Ovary (tissue), 9 donors: ENCODE data around the gene ASH1L. TPM values are rescaled to one million over a fixed set of nuclear protein-coding genes. Genes with fewer than 3 reads are reported as not detected.

Experiments used
- DNase-seq, 5 donors: peaks; one replicate each; pipeline ENCODE4 v3.0.0-alpha.2; 2019 to 2020
- H3K27ac ChIP-seq, 2 donors: fragments of 200-600 bp; one replicate each; pipeline versions ENCODE4 v1.5.1 to v1.8.0; 2019 to 2022
- H3K27me3 ChIP-seq: fragments of 200-600 bp; one replicate; pipeline ENCODE4 v1.8.0; 2022
- H3K36me3 ChIP-seq: fragments of 200-600 bp; sonication (generic); one replicate; pipeline ENCODE4 v1.5.1; 2019
- H3K4me1 ChIP-seq: one replicate; pipeline ENCODE4 v1.8.1; 2013; ENCODE audit warnings: mild to moderate bottlenecking, moderate library complexity; ENCODE audit not compliant: insufficient read depth
- H3K4me3 ChIP-seq: fragments of 200-600 bp; sonication (generic); one replicate; pipeline ENCODE4 v1.5.1; 2017
- H3K9me3 ChIP-seq, 2 donors: fragments of 200-600 bp in 1 of 2; sonication (generic) in 1 of 2; one replicate each; pipeline versions ENCODE4 v1.5.1 to v1.8.1; 2013 to 2019; ENCODE audit warnings: mild to moderate bottlenecking in 1 of 2, moderate library complexity in 1 of 2
- EP300 ChIP-seq: sonication (generic); formaldehyde crosslinking; IDR thresholded peaks from one replicate; pipeline ENCODE4 v1.6.1; 2017; ENCODE audit warnings: antibody characterized with exemption
- POLR2A ChIP-seq: fragments of 450-650 bp; IDR thresholded peaks from one replicate; pipeline ENCODE4 v1.6.1; 2017; ENCODE audit warnings: antibody characterized with exemption, mild to moderate bottlenecking, moderate library complexity
- WGBS, 3 donors: extraction: QIAGEN DNeasy Blood & Tissue Kit in 1 of 3; methylation state at CpG; one replicate each; pipeline versions ENCODE4 v1.1.5 to v1.1.7; 2013 to 2017; 5-methylcytosine and 5-hydroxymethylcytosine counted together
- intact Hi-C, 4 donors: fragments of 100-400 bp; cut with DNase I; formaldehyde crosslinking; loops; one replicate each; pipeline versions ENCODE4 v1.11.0 to v1.15.1; 2022 to 2023
- polyA plus RNA-seq, 2 donors: library from polyadenylated mRNA; stranded (reverse); fragments of 200-250 nt in 1 of 2; fragments of 350-450 nt in 1 of 2; fragmentation: Illumina TruSeq in 1 of 2; extraction: RNeasy Lipid Tissue Mini Kit (QIAGEN cat#74804) in 1 of 2; gene quantifications; one replicate each; pipeline ENCODE4 v1.2.3, GENCODE V29; 2013 to 2014
- total RNA-seq, 7 donors: library from RNA; depleted of rRNA in 2 of 7; stranded (reverse); fragments of >200 nt in 2 of 7; fragmentation: NEBNext Ultra II Directional in 3 of 7; extraction: Animal tissue kit (Norgen Biotek cat#: 25700) in 3 of 7; gene quantifications; one replicate each; pipeline versions ENCODE4 v1.1.0 to v1.2.4, GENCODE V29; 2016 to 2023
- TF ChIP-seq, protein P1 (sequence below), 3 donors: fragments of 450-650 bp in 2 of 3; fragments of 200-600 bp in 1 of 3; IDR thresholded peaks; one replicate each; pipeline versions ENCODE4 v1.5.1 to v1.8.0; 2016 to 2022; ENCODE audit warnings: antibody characterized with exemption in 3 of 3, mild to moderate bottlenecking in 1 of 3
- donor health status: DM: no; HTN: no; CAD: no; lungs with moderate emphysema.
- donor health status: DM: no; HTN: no; CAD: no.
- donor health status: Bipolar disorder and iron deficiency.
- donor health status: DM: yes; HTN: yes; CAD: no.
- donor health status: DM: no; HTN: no; CAD: no.
- donor health status: DM: yes; HTN: yes; CAD: no.

ASH1L gene
- total and polyA plus RNA-seq, 9 donors: 16.2 to 98.4 (median 63.8) TPM

DNA sequence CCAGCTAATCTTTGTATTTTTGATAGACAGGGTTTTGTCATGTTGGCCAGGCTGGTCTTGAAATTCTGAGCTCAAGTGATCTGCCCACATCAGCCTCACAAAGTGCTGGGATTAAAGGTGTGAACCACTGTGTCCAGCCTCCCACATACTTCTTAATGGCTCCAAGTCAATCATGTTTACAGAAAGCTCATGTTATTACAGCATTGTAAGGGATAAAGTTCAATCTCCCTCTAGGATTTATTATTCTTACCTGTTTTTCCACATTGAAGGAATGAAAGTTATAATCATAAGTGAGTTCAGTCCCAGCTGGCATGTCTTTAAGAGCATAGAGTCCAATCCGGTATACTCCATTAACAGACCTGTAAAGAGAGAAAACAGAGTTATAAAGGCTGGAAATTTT is 202.6 kb downstream of the ASH1L start:
- H3K4me3 ChIP-seq: no peak overlapping the region
- 93 to 97% (median 96%) methylated on average over 1 of the region's 1 CpG for WGBS, 3 donors
- no peak for DNase-seq
- H3K36me3 ChIP-seq: no peaks in the 10 kb centered on the region
- no peaks in the 10 kb centered on the region for H3K9me3 ChIP-seq
- no peaks in the 10 kb centered on the region for H3K27me3 ChIP-seq
- no peak overlapping the region for H3K27ac ChIP-seq
- TF ChIP-seq POLR2A (no peak), EP300 (no peak)
- TF ChIP-seq, protein P1, sequence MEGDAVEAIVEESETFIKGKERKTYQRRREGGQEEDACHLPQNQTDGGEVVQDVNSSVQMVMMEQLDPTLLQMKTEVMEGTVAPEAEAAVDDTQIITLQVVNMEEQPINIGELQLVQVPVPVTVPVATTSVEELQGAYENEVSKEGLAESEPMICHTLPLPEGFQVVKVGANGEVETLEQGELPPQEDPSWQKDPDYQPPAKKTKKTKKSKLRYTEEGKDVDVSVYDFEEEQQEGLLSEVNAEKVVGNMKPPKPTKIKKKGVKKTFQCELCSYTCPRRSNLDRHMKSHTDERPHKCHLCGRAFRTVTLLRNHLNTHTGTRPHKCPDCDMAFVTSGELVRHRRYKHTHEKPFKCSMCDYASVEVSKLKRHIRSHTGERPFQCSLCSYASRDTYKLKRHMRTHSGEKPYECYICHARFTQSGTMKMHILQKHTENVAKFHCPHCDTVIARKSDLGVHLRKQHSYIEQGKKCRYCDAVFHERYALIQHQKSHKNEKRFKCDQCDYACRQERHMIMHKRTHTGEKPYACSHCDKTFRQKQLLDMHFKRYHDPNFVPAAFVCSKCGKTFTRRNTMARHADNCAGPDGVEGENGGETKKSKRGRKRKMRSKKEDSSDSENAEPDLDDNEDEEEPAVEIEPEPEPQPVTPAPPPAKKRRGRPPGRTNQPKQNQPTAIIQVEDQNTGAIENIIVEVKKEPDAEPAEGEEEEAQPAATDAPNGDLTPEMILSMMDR (IDR thresholded peaks at IDR 0.05): no peak
- H3K4me1 ChIP-seq: no peaks in the 10 kb centered on the region
- intact Hi-C loops: no loop called here

- no peak for DNase-seq
- 83 to 85% (median 85%) methylated on average over 6 of the region's 6 CpGs for WGBS, 3 donors
- Histone ChIP-seq H3K27ac (no peak overlapping the region), H3K4me1 (no peaks in the 10 kb centered on the region), H3K27me3 (no peaks in the 10 kb centered on the region), H3K36me3 (no peaks in the 10 kb centered on the region), H3K9me3 (no peaks in the 10 kb centered on the region), H3K4me3 (no peak overlapping the region)
- intact Hi-C loops: no loop called here
- TF ChIP-seq, protein P1 (IDR thresholded peaks at IDR 0.05): no peak
- TF ChIP-seq EP300: no peak
- TF ChIP-seq POLR2A: no peak
These were observed 210.0 kb downstream of the ASH1L start for GRCh38 chr1:155352631-155353030.

DNA sequence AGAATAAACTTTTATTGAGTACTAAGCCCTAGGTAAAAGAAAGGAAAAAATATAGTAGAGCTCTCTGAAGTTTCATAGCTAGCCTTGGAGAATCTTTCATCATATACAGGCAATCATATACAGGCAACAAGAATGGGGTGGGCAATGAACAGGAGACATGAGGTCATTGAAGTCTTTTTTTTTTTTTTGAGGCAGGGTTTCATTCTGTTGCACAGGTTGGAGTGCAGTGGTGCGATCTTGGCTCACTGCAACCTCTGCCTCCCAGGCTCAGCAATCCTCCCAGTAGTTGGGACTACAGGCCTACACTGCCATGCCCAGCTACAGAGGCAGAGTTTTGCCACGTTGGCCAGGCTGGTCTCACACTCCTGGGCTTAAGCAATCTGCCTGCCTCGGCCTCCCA is 219.8 kb downstream of the ASH1L start:
- Histone ChIP-seq H3K27ac (no peak overlapping the region), H3K27me3 (no peaks in the 10 kb centered on the region), H3K4me1 (no peaks in the 10 kb centered on the region), H3K9me3 (no peaks in the 10 kb centered on the region), H3K36me3 (no peaks in the 10 kb centered on the region), H3K4me3 (no peak overlapping the region)
- intact Hi-C loops: no loop called here
- DNase-seq: no peak
- TF ChIP-seq, protein P1 (IDR thresholded peaks at IDR 0.05): no peak
- TF ChIP-seq EP300 (no peak), POLR2A (no peak)
- 85 to 91% (median 90%) methylated on average over 3 of the region's 3 CpGs for WGBS, 3 donors

DNA sequence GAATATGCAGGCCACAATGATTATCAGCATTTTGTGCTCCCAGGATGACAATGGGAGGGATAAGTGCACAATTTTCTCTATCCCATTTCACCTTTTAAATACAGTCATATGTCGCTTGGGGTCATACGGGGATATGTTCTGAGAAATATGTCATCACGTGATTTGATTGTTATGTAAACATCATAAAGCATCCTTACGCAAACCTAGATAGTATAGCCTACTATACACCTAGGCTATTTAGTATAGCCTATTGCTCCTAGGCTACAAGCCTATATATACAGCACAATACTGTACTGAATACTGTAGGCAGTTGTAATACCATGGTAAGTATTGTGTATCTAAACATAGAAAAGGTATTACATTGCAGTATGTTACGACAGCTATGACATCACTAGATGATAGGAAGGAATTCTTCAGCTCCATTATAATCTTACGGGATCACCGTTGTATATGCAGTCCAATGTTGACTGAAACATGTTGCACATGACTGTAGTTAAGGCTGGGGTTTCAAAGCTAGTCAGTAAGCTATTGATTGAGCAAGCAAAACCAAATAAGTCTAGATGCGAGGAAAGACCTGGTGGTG is 223.0 kb downstream of the ASH1L start:
- no peaks in the 10 kb centered on the region for H3K4me1 ChIP-seq
- no peaks in the 10 kb centered on the region for H3K27me3 ChIP-seq
- no peak overlapping the region for H3K27ac ChIP-seq
- 79 to 87% (median 81%) methylated on average over 8 of the region's 8 CpGs for WGBS, 3 donors
- no peaks in the 10 kb centered on the region for H3K36me3 ChIP-seq
- intact Hi-C loops: no loop called here
- TF ChIP-seq, protein P1 (IDR thresholded peaks at IDR 0.05): no peak
- TF ChIP-seq EP300 (no peak), POLR2A (no peak)
- no peak overlapping the region for H3K4me3 ChIP-seq
- H3K9me3 ChIP-seq: no peaks in the 10 kb centered on the region
- no peak for DNase-seq
